A549 (cell line): ENCODE data around the gene LRP1.

Source experiments
- NPAS2 ChIP-seq: fragments of 250-450 bp; sonication (Bioruptor Pico); IDR thresholded peaks from 2 replicates; pipeline ENCODE4 v1.8.0; 2022; ENCODE audit warnings: mild to moderate bottlenecking, moderate library complexity, borderline replicate concordance
- RFX5 ChIP-seq: fragments of 450-650 bp; IDR thresholded peaks from 2 replicates; pipeline ENCODE4 v1.7.1; 2014; ENCODE audit warnings: antibody characterized with exemption, mild to moderate bottlenecking, moderate library complexity
- RNF2 ChIP-seq: fragments of 200-600 bp; sonication (generic); IDR thresholded peaks from 2 replicates; pipeline ENCODE4 v1.6.1; 2016; ENCODE audit warnings: low read depth, mild to moderate bottlenecking, antibody characterized with exemption, moderate library complexity, borderline replicate concordance
- TF ChIP-seq, protein P1 (sequence below): fragments of >200 bp; sonication (Bioruptor Twin); formaldehyde crosslinking; IDR thresholded peaks from 3 replicates; pipeline ENCODE4 v1.5.1; 2016
- TF ChIP-seq, protein P2 (sequence below): IDR thresholded peaks from 2 replicates; pipeline ENCODE4 v1.6.1; 2012
- TF ChIP-seq, protein P3 (sequence below): IDR thresholded peaks from 2 replicates; pipeline ENCODE4 v1.6.1; 2012
- TF ChIP-seq, protein P4 (sequence below): fragments of 250-450 bp; sonication (Bioruptor Pico); IDR thresholded peaks from 2 replicates; pipeline ENCODE4 v1.5.0; 2020; ENCODE audit warnings: low read depth, mild to moderate bottlenecking, moderate library complexity
- TF ChIP-seq, protein P5 (sequence below): fragments of 450-650 bp; IDR thresholded peaks from 2 replicates; pipeline ENCODE4 v1.6.1; 2014; ENCODE audit warnings: antibody characterized with exemption

DNA sequence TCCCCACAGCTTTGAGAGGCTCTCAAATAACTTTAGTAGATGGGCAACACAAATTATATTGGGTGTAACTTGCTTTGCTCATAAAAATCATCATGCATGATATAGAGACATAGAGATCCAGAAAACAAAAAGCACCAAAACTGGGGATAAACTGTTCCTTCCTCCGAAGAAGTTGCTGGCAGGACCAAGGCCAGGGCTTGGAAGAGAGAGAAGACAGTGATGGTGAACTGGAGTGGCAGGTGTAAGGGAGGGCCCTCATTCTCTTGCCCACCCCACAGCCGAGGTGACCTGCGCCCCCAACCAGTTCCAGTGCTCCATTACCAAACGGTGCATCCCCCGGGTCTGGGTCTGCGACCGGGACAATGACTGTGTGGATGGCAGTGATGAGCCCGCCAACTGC is 72.9 kb downstream of the LRP1 start:
- TF ChIP-seq NPAS2 (CRISPR knock-in tag) (no peak), RFX5 (no peak), RNF2 (no peak)
- TF ChIP-seq, protein P1, sequence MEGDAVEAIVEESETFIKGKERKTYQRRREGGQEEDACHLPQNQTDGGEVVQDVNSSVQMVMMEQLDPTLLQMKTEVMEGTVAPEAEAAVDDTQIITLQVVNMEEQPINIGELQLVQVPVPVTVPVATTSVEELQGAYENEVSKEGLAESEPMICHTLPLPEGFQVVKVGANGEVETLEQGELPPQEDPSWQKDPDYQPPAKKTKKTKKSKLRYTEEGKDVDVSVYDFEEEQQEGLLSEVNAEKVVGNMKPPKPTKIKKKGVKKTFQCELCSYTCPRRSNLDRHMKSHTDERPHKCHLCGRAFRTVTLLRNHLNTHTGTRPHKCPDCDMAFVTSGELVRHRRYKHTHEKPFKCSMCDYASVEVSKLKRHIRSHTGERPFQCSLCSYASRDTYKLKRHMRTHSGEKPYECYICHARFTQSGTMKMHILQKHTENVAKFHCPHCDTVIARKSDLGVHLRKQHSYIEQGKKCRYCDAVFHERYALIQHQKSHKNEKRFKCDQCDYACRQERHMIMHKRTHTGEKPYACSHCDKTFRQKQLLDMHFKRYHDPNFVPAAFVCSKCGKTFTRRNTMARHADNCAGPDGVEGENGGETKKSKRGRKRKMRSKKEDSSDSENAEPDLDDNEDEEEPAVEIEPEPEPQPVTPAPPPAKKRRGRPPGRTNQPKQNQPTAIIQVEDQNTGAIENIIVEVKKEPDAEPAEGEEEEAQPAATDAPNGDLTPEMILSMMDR, result no peak
- TF ChIP-seq, protein P2, sequence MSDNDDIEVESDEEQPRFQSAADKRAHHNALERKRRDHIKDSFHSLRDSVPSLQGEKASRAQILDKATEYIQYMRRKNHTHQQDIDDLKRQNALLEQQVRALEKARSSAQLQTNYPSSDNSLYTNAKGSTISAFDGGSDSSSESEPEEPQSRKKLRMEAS, result no peak
- TF ChIP-seq, protein P3, sequence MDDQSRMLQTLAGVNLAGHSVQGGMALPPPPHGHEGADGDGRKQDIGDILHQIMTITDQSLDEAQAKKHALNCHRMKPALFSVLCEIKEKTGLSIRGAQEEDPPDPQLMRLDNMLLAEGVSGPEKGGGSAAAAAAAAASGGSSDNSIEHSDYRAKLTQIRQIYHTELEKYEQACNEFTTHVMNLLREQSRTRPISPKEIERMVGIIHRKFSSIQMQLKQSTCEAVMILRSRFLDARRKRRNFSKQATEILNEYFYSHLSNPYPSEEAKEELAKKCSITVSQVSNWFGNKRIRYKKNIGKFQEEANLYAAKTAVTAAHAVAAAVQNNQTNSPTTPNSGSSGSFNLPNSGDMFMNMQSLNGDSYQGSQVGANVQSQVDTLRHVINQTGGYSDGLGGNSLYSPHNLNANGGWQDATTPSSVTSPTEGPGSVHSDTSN, result no peak
- TF ChIP-seq, protein P4, sequence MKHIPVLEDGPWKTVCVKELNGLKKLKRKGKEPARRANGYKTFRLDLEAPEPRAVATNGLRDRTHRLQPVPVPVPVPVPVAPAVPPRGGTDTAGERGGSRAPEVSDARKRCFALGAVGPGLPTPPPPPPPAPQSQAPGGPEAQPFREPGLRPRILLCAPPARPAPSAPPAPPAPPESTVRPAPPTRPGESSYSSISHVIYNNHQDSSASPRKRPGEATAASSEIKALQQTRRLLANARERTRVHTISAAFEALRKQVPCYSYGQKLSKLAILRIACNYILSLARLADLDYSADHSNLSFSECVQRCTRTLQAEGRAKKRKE (CRISPR knock-in tag), result no peak
- TF ChIP-seq, protein P5, sequence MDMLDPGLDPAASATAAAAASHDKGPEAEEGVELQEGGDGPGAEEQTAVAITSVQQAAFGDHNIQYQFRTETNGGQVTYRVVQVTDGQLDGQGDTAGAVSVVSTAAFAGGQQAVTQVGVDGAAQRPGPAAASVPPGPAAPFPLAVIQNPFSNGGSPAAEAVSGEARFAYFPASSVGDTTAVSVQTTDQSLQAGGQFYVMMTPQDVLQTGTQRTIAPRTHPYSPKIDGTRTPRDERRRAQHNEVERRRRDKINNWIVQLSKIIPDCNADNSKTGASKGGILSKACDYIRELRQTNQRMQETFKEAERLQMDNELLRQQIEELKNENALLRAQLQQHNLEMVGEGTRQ, result no peak
